Measurements from ENCODE around the gene PXYLP1. TPM values are rescaled to one million over a fixed set of nuclear protein-coding genes. Genes with fewer than 3 reads are reported as not detected.

The PXYLP1 gene
- total RNA-seq, 1 donor from 2014 or later = 11.5 TPM

- DNase-seq (ENCODE audit: low read depth) = no peak
- no peak for TF ChIP-seq CTCF (IDR thresholded peaks at IDR 0.05; ENCODE audit: insufficient read depth, low read length, poor library complexity, severe bottlenecking)
- Histone ChIP-seq H3K4me3 (ENCODE audit: low read depth, low read length) (no peak overlapping the region), H3K36me3 (ENCODE audit: control insufficient read depth, insufficient read depth, low read length) (no peaks in the 10 kb centered on the region), H3K27me3 (ENCODE audit: control insufficient read depth, insufficient read depth, low read length) (no peaks in the 10 kb centered on the region)
These were observed 55.7 kb downstream of the PXYLP1 start for GRCh38 chr3:141287326-141287725.

GRCh38 chr3:141288336-141288990 is 56.8 kb downstream of the PXYLP1 start:
- DNase-seq (ENCODE audit: low read depth) = no peak
- no peak for TF ChIP-seq CTCF (IDR thresholded peaks at IDR 0.05; ENCODE audit: insufficient read depth, low read length, poor library complexity, severe bottlenecking)
- no peak overlapping the region for H3K4me3 ChIP-seq (ENCODE audit: low read depth, low read length)
- no peaks in the 10 kb centered on the region for H3K36me3 ChIP-seq (ENCODE audit: control insufficient read depth, insufficient read depth, low read length)
- no peaks in the 10 kb centered on the region for H3K27me3 ChIP-seq (ENCODE audit: control insufficient read depth, insufficient read depth, low read length)

- no peak for TF ChIP-seq CTCF (IDR thresholded peaks at IDR 0.05; ENCODE audit: insufficient read depth, low read length, poor library complexity, severe bottlenecking)
- Histone ChIP-seq H3K36me3 (ENCODE audit: control insufficient read depth, insufficient read depth, low read length) (no peaks in the 10 kb centered on the region), H3K27me3 (ENCODE audit: control insufficient read depth, insufficient read depth, low read length) (no peaks in the 10 kb centered on the region), H3K4me3 (ENCODE audit: low read depth, low read length) (no peak overlapping the region)
- no peak for DNase-seq (ENCODE audit: low read depth)
These were observed 57.7 kb downstream of the PXYLP1 start for GRCh38 chr3:141289228-141289772.

- TF ChIP-seq CTCF (IDR thresholded peaks at IDR 0.05; ENCODE audit: insufficient read depth, low read length, poor library complexity, severe bottlenecking) = no peak
- Histone ChIP-seq H3K27me3 (ENCODE audit: control insufficient read depth, insufficient read depth, low read length) (no peaks in the 10 kb centered on the region), H3K36me3 (ENCODE audit: control insufficient read depth, insufficient read depth, low read length) (no peaks in the 10 kb centered on the region), H3K4me3 (ENCODE audit: low read depth, low read length) (no peak overlapping the region)
- no peak for DNase-seq (ENCODE audit: low read depth)
These were observed 60.1 kb downstream of the PXYLP1 start for GRCh38 chr3:141291559-141292355.

- H3K4me3 ChIP-seq (ENCODE audit: low read depth, low read length) = no peak overlapping the region
- no peak for DNase-seq (ENCODE audit: low read depth)
- no peaks in the 10 kb centered on the region for H3K36me3 ChIP-seq (ENCODE audit: control insufficient read depth, insufficient read depth, low read length)
- H3K27me3 ChIP-seq (ENCODE audit: control insufficient read depth, insufficient read depth, low read length) = no peaks in the 10 kb centered on the region
- no peak for TF ChIP-seq CTCF (IDR thresholded peaks at IDR 0.05; ENCODE audit: insufficient read depth, low read length, poor library complexity, severe bottlenecking)
These were observed 60.9 kb downstream of the PXYLP1 start for GRCh38 chr3:141292356-141293058.
